H1 (cell line): ENCODE data around the gene CCDC106. TPM values are rescaled to one million over a fixed set of nuclear protein-coding genes. Genes with fewer than 3 reads are reported as not detected.

Experiments
- CTCF ChIA-PET: fragments of 300-600 bp; sonication (Branson Sonifier 250); formaldehyde crosslinking; loops from one replicate; lab custom pipeline; 2021; ENCODE audit not compliant: partially characterized antibody; lab: Charles Lee
- POLR2A ChIA-PET: fragments of 300-600 bp; sonication (Branson Sonifier 250); formaldehyde crosslinking; loops from one replicate; lab custom pipeline; 2021; ENCODE audit warnings: inconsistent platforms; ENCODE audit not compliant: partially characterized antibody; lab: Charles Lee
- DNase-seq, 2 experiments: peaks; one replicate each; pipeline versions ENCODE4 v3.0.0 to v3.0.0-alpha.2; 2010 to 2022; ENCODE audit warnings: low spot score in 2 of 2, low read depth in 1 of 2, mixed read lengths in 1 of 2
- FAIRE-seq: peaks from 2 replicates; lab custom pipeline; 2011; peaks lifted over from hg19 to GRCh38; lab: Jason Lieb, UNC
- H2AFZ ChIP-seq: 2 replicates; pipeline ENCODE4 v1.8.1; 2012; ENCODE audit warnings: low read length, inconsistent platforms
- H2AK5ac ChIP-seq: 2 replicates; pipeline ENCODE4 v1.6.1; 2013; ENCODE audit warnings: low read depth, low read length
- H2BK120ac ChIP-seq: replicated peaks from 2 replicates; pipeline ENCODE3; 2013; ENCODE audit warnings: low read depth, low read length, inconsistent platforms
- H2BK12ac ChIP-seq: 2 replicates; pipeline ENCODE4 v1.6.1; 2013; ENCODE audit warnings: low read depth, low read length
- H2BK15ac ChIP-seq: 2 replicates; pipeline ENCODE4 v1.6.1; 2013; ENCODE audit warnings: low read length
- H2BK20ac ChIP-seq: 2 replicates; pipeline ENCODE4 v1.6.1; 2013; ENCODE audit warnings: low read length
- H2BK5ac ChIP-seq: 2 replicates; pipeline ENCODE4 v1.6.1; 2013; ENCODE audit warnings: low read depth, low read length
- H3K14ac ChIP-seq: 2 replicates; pipeline ENCODE4 v1.6.1; 2013; ENCODE audit warnings: inconsistent platforms; ENCODE audit not compliant: insufficient read length
- H3K18ac ChIP-seq: 2 replicates; pipeline ENCODE4 v1.6.1; 2013; ENCODE audit warnings: low read length; ENCODE audit errors: extremely low read depth
- H3K23ac ChIP-seq: 2 replicates; pipeline ENCODE4 v1.6.1; 2013; ENCODE audit warnings: inconsistent platforms; ENCODE audit not compliant: insufficient read length
- H3K23me2 ChIP-seq: 2 replicates; pipeline ENCODE4 v1.6.1; 2013; ENCODE audit warnings: low read depth, low read length
- H3K27ac ChIP-seq: 2 replicates; pipeline ENCODE4 v1.6.1; 2011; ENCODE audit warnings: low read depth, low read length, inconsistent platforms
- H3K27me3 ChIP-seq, 4 experiments: replicated peaks in 1 of 4; 1 replicate in 1 of 4; 2 replicates in 3 of 4; pipeline versions ENCODE4 v1.6.1 to v1.8.1; 2011 to 2013; ENCODE audit warnings: low read length in 3 of 4, mild to moderate bottlenecking in 3 of 4, inconsistent platforms in 2 of 4, mixed read lengths in 2 of 4, moderate library complexity in 1 of 4; ENCODE audit not compliant: control insufficient read depth in 3 of 4, insufficient read depth in 3 of 4; ENCODE audit errors: extremely low read depth in 1 of 4
- H3K36me3 ChIP-seq, 4 experiments: 2 replicates each; pipeline versions ENCODE4 v1.6.1 to v1.8.1; 2011 to 2013; ENCODE audit warnings: mild to moderate bottlenecking in 4 of 4, low read length in 3 of 4, moderate library complexity in 2 of 4, control low read depth in 1 of 4, inconsistent platforms in 1 of 4; ENCODE audit not compliant: insufficient read depth in 4 of 4, control insufficient read depth in 2 of 4
- H3K4ac ChIP-seq: replicated peaks from 2 replicates; pipeline ENCODE3; 2013; ENCODE audit warnings: low read length, low read depth, mixed read lengths, inconsistent platforms; ENCODE audit not compliant: insufficient read length
- H3K4me1 ChIP-seq, 4 experiments: replicated peaks in 1 of 4; 1 replicate in 1 of 4; 2 replicates in 3 of 4; pipeline versions ENCODE4 v1.6.1 to v1.8.1; 2011 to 2013; ENCODE audit warnings: low read length in 3 of 4, inconsistent platforms in 2 of 4, mixed read lengths in 1 of 4; ENCODE audit not compliant: insufficient read depth in 4 of 4, control insufficient read depth in 3 of 4
- H3K4me2 ChIP-seq, 2 experiments: 2 replicates each; pipeline versions ENCODE4 v1.6.1 to v1.8.1; 2011 to 2013; ENCODE audit warnings: low read depth in 2 of 2, low read length in 2 of 2, control low read depth in 1 of 2, inconsistent platforms in 1 of 2, mild to moderate bottlenecking in 1 of 2; ENCODE audit not compliant: insufficient read depth in 1 of 2
- H3K4me3 ChIP-seq, 4 experiments: fragments of 200-600, 300-600 bp in 1 of 4; sonication (generic), shearing (Covaris generic), sonication (Bioruptor Twin) in 1 of 4; 2 replicates each; pipeline versions ENCODE4 v1.5.1 to v1.8.1; 2011 to 2016; ENCODE audit warnings: low read length in 4 of 4, low read depth in 3 of 4, control low read depth in 2 of 4, inconsistent platforms in 2 of 4, mild to moderate bottlenecking in 2 of 4, mixed read lengths in 1 of 4, moderate library complexity in 1 of 4; ENCODE audit not compliant: insufficient read depth in 2 of 4; ENCODE audit errors: extremely low read depth in 1 of 4
- H3K56ac ChIP-seq: replicated peaks from 2 replicates; pipeline ENCODE3; 2013; ENCODE audit warnings: low read depth, mild to moderate bottlenecking, mixed read lengths, low read length, inconsistent platforms; ENCODE audit not compliant: insufficient read length
- H3K79me1 ChIP-seq: 2 replicates; pipeline ENCODE4 v1.6.1; 2013; ENCODE audit warnings: low read depth, low read length, control low read depth
- H3K79me2 ChIP-seq, 2 experiments: 2 replicates each; pipeline versions ENCODE4 v1.6.1 to v1.8.1; 2012 to 2013; ENCODE audit warnings: low read length in 2 of 2, mild to moderate bottlenecking in 2 of 2, inconsistent platforms in 1 of 2; ENCODE audit not compliant: insufficient read depth in 2 of 2, control insufficient read depth in 1 of 2
- H3K9ac ChIP-seq, 4 experiments: replicated peaks in 1 of 4; 1 replicate in 1 of 4; 2 replicates in 3 of 4; pipeline versions ENCODE4 v1.6.1 to v1.8.1; 2011 to 2013; ENCODE audit warnings: low read depth in 3 of 4, low read length in 3 of 4, control low read depth in 2 of 4, mild to moderate bottlenecking in 2 of 4, moderate library complexity in 2 of 4, inconsistent platforms in 1 of 4; ENCODE audit errors: extremely low read depth in 1 of 4
- H3K9me3 ChIP-seq, 2 experiments: 2 replicates each; pipeline versions ENCODE4 v1.6.1 to v1.8.1; 2012 to 2013; ENCODE audit warnings: mild to moderate bottlenecking in 2 of 2, moderate library complexity in 2 of 2, control low read depth in 1 of 2, inconsistent platforms in 1 of 2, low read depth in 1 of 2, low read length in 1 of 2, mixed read lengths in 1 of 2; ENCODE audit not compliant: insufficient read depth in 2 of 2
- H4K20me1 ChIP-seq, 2 experiments: replicated peaks in 1 of 2; 2 replicates each; pipeline versions ENCODE3 to v1.8.1; 2011 to 2013; ENCODE audit warnings: inconsistent platforms in 2 of 2, low read length in 2 of 2, mild to moderate bottlenecking in 1 of 2; ENCODE audit not compliant: insufficient read depth in 2 of 2, control insufficient read depth in 1 of 2
- H4K5ac ChIP-seq: 2 replicates; pipeline ENCODE4 v1.6.1; 2013; ENCODE audit warnings: low read length, low read depth, mixed read lengths, inconsistent platforms; ENCODE audit not compliant: insufficient read length
- H4K8ac ChIP-seq: 2 replicates; pipeline ENCODE4 v1.8.0; 2013; ENCODE audit warnings: mild to moderate bottlenecking, moderate library complexity, low read length, inconsistent platforms; ENCODE audit not compliant: insufficient read depth; ENCODE audit errors: extremely low read depth
- H4K91ac ChIP-seq: replicated peaks from 2 replicates; pipeline ENCODE3; 2013; ENCODE audit warnings: low read length, mixed read lengths, inconsistent platforms; ENCODE audit not compliant: insufficient read length
- ATF2 ChIP-seq: IDR thresholded peaks from 2 replicates; pipeline ENCODE4 v1.6.1; 2012; ENCODE audit warnings: low read length, inconsistent platforms
- BACH1 ChIP-seq: IDR thresholded peaks from 2 replicates; pipeline ENCODE4 v1.6.1; 2012; ENCODE audit warnings: low read length, improper control_type of control experiment
- EZH2 ChIP-seq: fragments of 200-600 bp; sonication (generic); IDR thresholded peaks from 2 replicates; pipeline ENCODE4 v1.7.1; 2012; ENCODE audit warnings: low read depth, mild to moderate bottlenecking, moderate library complexity, low read length, inconsistent platforms; ENCODE audit not compliant: severe bottlenecking
- NANOG ChIP-seq: IDR thresholded peaks from 2 replicates; pipeline ENCODE4 v1.6.1; 2011; ENCODE audit warnings: low read length, low read depth, mild to moderate bottlenecking, inconsistent platforms; ENCODE audit not compliant: insufficient read depth, poor library complexity, severe bottlenecking
- SUZ12 ChIP-seq: fragments of 200-600 bp; sonication (generic); IDR thresholded peaks from 2 replicates; pipeline ENCODE4 v1.6.1; 2012; ENCODE audit warnings: mild to moderate bottlenecking, inconsistent platforms, low read length, moderate library complexity, mixed read lengths
- TAF7 ChIP-seq: optimal IDR thresholded peaks from 2 replicates; pipeline ENCODE3; 2011; ENCODE audit warnings: low read depth, mild to moderate bottlenecking, inconsistent platforms, low read length, moderate library complexity, borderline replicate concordance
- YY1 ChIP-seq: IDR thresholded peaks from 2 replicates; pipeline ENCODE4 v1.6.1; 2011; ENCODE audit warnings: low read depth, mild to moderate bottlenecking, low read length
- ZNF274 ChIP-seq: IDR thresholded peaks from 2 replicates; pipeline ENCODE4 v1.7.0; 2012; ENCODE audit warnings: low read length, borderline replicate concordance; ENCODE audit errors: extremely low read depth
- whole genome bisulfite sequencing, 2 experiments: shearing (Covaris generic) in 1 of 2; methylation state at CpG; one replicate each; pipeline versions ENCODE4 v1.1.6 to v1.1.7; 2013 to 2015; ENCODE audit warnings: low lambda C conversion rate in 2 of 2, mixed read lengths in 2 of 2, inconsistent platforms in 1 of 2, low coverage in 1 of 2, missing lambda C conversion rate in 1 of 2; ENCODE audit not compliant: insufficient replicate concordance in 2 of 2, insufficient coverage in 1 of 2, insufficient read length in 1 of 2; ENCODE audit errors: extremely low coverage in 1 of 2, missing lambda C conversion rate in 1 of 2; 5-methylcytosine and 5-hydroxymethylcytosine counted together
- polyA plus RNA-seq, 7 experiments: library from polyadenylated mRNA; depleted of rRNA in 3 of 7; stranded (reverse) in 5 of 7; unstranded in 2 of 7; fragments of >200 nt in 5 of 7; fragments of 200-250 nt in 2 of 7; gene quantifications; 1 replicate in 5 of 7; 2 replicates in 1 of 7; 4 replicates in 1 of 7; pipeline versions ENCODE4 v1.2.1 to v1.2.3, GENCODE V29; 2011 to 2013; ENCODE audit warnings: missing spikeins in 2 of 7, mixed read lengths in 2 of 7
- total RNA-seq: library from RNA; stranded (reverse); fragmentation: NEBNext Ultra II Directional; extraction: Animal tissue kit (Norgen Biotek cat#: 25700); gene quantifications from 2 replicates; pipeline ENCODE4 v1.2.1, GENCODE V29; 2021

The CCDC106 gene
- total and polyA plus RNA-seq, 2 of the 8 experiments (the other 6 are each of a cell fraction or from before 2014, with no cell fraction given): 12.0 to 20.1 TPM

GRCh38 chr19:55643003-55643886 lies 4.8 kb upstream of the CCDC106 start, which contains the start of gene ZNF581:
ZNF581 (plus strand) TSS chr19:55643649; CDS start chr19:55644572, 923 bp downstream.
- Histone ChIP-seq H3K4me2 (peak within 1 kb of the TSS; percentile 90 to 99), H3K14ac (peak within 1 kb of the TSS; percentile 55), H3K4me3 (peak within 1 kb of the TSS; percentile 74 to 98 (median 88)), H2BK5ac (peak within 1 kb of the TSS; percentile 63), H4K20me1 (peaks cover 0 to 7% of the 10 kb centered on the region in 2 experiments), H2BK20ac (no peak within 1 kb of the TSS), H3K36me3 (peaks cover 7 to 13% (median 10%) of the 10 kb centered on the region in 4 experiments), H4K5ac (peak within 1 kb of the TSS; percentile 81), H3K4ac (peak within 1 kb of the TSS; percentile 96), H3K18ac (peak within 1 kb of the TSS; percentile 94; the same call in 1 of the 2 replicates), H2AK5ac (peak within 1 kb of the TSS; percentile 75; the same call in 1 of the 2 replicates), H2BK15ac (no peak within 1 kb of the TSS), H2BK12ac (0 out of 2 replicates have a peak within 1 kb of the TSS, but pooled peaks have one; percentile 35), H3K27me3 (no peaks in the 10 kb centered on the region), H4K91ac (peak within 1 kb of the TSS; percentile 75), H2BK120ac (peak within 1 kb of the TSS; percentile 82), H4K8ac (peak within 1 kb of the TSS; percentile 81), H3K23ac (peak within 1 kb of the TSS; percentile 61), H3K4me1 (peaks cover 0 to 22% (median 10%) of the 10 kb centered on the region in 4 experiments; a peak in 6 of 7 replicates), H3K56ac (peak within 1 kb of the TSS; percentile 90), H3K23me2 (peaks cover 31% of the 10 kb centered on the region), H3K27ac (peak within 1 kb of the TSS; percentile 48), H3K79me2 (peaks cover 4 to 21% of the 10 kb centered on the region in 2 experiments; a peak in 3 of 4 replicates), H2AFZ (no peak within 1 kb of the TSS), H3K9ac (peak within 1 kb of the TSS; percentile 52 to 88 (median 75)), H3K9me3 (no peaks in the 10 kb centered on the region; a peak in 1 of 4 replicates), H3K79me1 (peaks cover 11% of the 10 kb centered on the region)
- DNase-seq: peak in 1 of 2 experiments; percentile 90
- ChIA-PET CTCF (interaction anchor here (1.0 to 4.0 kb wide), 5 partner anchors 9 to 62 kb away, joined by 3 to 18 read pairs (median 4); no protein-coding TSS in a partner anchor), POLR2A (interaction anchor here (0.6 to 9.2 kb wide), 11 partner anchors 9 to 761 kb away, joined by 3 to 96 read pairs (median 4); partner anchors contain the start of genes U2AF2, ZNF628, ZNF784 and ZNF865)
- WGBS, 2 experiments: 2% methylated on average over 32 of the region's 56 CpGs; no CpG with 5 or more reads in 1 of the 2 experiments
- no peak for FAIRE-seq
- TF ChIP-seq ZNF274: no peak
- 0 out of 2 replicates have a peak, but pooled peaks have one; percentile 58 for TF ChIP-seq YY1
- TF ChIP-seq EZH2: no peak
- peak; percentile 67 for TF ChIP-seq TAF7
- TF ChIP-seq BACH1: peak; percentile 43; the same call in 1 of the 2 replicates
- no peak for TF ChIP-seq SUZ12
- no peak for TF ChIP-seq NANOG
- no peak for TF ChIP-seq ATF2
